Measurements from ENCODE around the gene FAM229A.

Gene FAM229A

DNA sequence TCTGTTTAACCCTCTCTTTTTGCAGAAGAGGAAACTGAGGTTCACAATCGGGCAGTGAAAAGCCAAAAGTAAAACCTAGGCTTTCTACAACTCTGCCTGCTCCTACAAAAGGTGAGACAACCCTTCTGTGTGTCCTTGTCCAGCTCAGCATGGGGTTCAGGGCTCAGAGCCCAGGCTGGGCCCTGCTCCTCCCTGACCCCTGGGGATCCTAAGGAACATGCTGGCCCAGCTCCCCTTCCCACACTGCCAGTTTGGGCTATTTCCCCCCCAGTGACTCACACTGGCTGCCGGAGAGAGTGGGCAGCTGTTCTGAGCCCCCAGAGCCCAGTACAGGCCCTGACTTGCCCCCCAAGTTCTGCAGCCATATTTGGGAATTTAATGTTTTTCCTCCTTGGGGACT, 8.9 kb downstream of the FAM229A start:
- no peak for DNase-seq (ENCODE audit: insufficient read length, low spot score)
- FAIRE-seq, result no peak
- TF ChIP-seq, protein P1, sequence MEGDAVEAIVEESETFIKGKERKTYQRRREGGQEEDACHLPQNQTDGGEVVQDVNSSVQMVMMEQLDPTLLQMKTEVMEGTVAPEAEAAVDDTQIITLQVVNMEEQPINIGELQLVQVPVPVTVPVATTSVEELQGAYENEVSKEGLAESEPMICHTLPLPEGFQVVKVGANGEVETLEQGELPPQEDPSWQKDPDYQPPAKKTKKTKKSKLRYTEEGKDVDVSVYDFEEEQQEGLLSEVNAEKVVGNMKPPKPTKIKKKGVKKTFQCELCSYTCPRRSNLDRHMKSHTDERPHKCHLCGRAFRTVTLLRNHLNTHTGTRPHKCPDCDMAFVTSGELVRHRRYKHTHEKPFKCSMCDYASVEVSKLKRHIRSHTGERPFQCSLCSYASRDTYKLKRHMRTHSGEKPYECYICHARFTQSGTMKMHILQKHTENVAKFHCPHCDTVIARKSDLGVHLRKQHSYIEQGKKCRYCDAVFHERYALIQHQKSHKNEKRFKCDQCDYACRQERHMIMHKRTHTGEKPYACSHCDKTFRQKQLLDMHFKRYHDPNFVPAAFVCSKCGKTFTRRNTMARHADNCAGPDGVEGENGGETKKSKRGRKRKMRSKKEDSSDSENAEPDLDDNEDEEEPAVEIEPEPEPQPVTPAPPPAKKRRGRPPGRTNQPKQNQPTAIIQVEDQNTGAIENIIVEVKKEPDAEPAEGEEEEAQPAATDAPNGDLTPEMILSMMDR (IDR thresholded peaks at IDR 0.05; ENCODE audit: insufficient read depth, missing control alignments), result no peak

DNA sequence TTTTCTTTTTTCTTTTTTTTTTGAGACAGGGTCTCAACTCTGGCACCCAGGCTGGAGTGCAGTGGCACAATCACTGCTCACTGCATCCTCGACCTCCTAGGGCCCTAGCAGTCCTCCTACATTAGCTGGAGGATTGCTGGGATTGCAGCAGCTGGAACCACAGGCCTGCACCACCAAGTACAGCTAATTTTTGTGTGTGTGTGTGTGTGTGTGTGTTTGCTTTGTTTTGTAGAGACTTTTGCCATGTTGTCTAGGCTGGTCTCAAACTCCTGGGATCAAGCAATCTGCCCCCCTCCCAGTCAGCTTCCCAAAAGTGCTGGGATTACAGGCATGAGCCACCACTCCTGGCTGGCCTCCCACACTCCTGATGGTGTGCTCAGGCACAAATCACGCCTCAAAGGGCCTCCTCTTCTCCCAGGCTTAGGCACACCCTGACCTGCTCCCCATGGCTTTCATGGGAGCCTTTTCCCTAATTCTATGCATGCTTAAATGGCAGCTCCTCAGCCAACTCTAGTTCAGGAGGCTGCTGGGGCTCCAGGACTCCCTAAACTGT, 9.4 kb downstream of the FAM229A start:
- TF ChIP-seq, protein P1 (IDR thresholded peaks at IDR 0.05; ENCODE audit: insufficient read depth, missing control alignments), result no peak
- FAIRE-seq (no peak), DNase-seq (ENCODE audit: insufficient read length, low spot score) (no peak)

DNA sequence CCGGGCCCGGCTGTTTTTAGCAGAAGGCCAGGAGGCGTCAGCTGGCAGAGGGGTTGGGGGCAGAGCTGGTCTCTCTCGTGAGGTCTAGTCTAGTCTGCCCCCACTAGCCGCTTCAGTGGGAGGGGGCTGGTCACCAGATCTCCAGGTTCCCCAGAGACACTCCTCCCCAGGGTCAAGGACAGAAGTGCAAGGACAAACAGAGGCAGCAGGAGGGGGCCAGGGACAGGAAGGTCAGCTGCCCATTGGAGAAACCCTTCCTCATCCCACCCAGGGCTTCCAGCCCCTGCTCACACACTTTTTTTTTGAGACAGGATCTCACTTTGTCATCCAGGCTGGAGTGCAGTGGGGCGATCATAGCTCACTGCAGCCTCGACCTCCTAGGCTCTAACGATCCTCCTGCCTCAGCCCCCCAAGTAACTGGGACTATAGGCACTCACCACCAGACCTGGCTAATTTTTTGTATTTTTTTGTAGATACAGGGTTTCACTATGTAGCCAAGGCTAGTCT, 10.0 kb downstream of the FAM229A start:
- DNase-seq (ENCODE audit: insufficient read length, low spot score) (no peak), FAIRE-seq (no peak)
- TF ChIP-seq, protein P1 (IDR thresholded peaks at IDR 0.05; ENCODE audit: insufficient read depth, missing control alignments), result no peak

DNA sequence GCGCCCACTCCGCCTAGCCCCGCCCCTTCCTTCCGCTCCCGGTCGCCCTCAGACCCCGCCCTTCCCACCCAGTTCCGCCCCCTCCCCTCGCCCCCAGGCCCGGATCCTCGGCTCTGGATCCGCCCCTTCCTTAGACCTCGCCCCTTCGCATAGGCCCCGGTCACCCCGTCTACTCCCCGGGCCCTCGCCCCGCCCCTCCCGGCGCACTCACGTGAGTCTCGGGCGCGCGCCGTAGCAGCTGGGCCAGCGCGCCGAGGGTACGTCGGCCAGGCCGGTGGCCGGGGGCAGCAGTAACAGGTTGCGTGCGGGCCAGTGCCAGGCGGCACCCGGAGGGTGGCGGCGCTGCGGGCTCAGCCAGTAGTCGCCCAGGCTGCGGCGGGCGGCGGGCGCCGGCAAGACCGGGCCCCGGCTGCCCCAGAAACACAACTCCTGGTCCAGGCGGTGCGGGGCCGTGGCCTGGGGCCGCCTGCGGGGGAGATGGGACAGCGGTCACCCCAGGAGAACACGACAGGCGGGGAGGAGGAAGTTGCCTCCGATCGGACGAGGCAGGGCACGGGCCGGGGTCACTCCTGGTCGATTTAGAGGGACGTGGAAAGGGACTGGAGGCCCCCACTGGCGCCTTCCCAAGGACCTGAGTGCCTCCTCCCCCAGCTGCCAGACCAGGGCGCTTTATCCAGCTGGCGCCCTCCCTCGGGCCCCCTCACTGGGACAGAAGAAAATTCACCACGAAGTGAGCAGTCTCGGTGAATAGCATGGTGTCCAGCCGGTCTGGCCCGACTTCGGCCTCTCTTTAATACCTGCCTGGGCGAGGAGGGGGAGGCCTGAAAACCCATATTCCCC, 10.7 kb downstream of the FAM229A start:
- FAIRE-seq, result no peak

DNA sequence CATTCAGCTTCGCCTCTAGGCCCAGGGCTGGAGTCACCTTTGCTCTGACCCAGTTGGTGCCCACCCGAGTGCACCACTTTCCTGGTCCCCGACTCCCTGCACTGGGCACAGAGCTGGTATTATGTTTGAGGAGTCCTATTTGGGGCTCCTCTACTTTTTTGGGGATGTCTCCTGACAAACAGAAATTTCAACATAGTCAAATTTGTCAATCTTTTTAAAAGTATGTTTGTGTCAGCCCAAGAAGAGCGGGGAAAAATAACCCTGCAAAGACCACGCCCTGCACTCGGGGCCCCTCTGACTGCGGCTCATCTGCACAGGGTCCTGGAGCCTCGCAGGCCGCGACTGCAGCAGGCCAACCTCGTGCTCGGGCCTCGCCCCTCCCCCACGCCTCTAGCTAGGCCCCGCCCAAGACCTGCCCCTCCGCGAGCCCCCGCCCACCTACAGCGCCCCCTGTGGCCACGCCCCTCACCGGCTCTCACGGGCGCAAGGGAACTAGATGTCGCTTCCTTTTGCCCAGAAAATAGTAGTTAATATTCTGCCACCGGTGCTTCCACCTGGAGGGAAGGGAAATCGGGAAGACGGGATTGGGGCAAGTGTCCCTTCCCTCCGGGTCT, 11.4 kb downstream of the FAM229A start:
- DNase-seq (ENCODE audit: insufficient read length, low spot score) (peak; percentile 65), FAIRE-seq (no peak)
- TF ChIP-seq, protein P1 (IDR thresholded peaks at IDR 0.05; ENCODE audit: insufficient read depth, missing control alignments), result peak; percentile 28

More for the DNA sequence above, 10.7 kb downstream of the FAM229A start:
- DNase-seq (ENCODE audit: insufficient read length, low spot score), result peak; percentile 87
- TF ChIP-seq, protein P1 (IDR thresholded peaks at IDR 0.05; ENCODE audit: insufficient read depth, missing control alignments), result no peak

DNA sequence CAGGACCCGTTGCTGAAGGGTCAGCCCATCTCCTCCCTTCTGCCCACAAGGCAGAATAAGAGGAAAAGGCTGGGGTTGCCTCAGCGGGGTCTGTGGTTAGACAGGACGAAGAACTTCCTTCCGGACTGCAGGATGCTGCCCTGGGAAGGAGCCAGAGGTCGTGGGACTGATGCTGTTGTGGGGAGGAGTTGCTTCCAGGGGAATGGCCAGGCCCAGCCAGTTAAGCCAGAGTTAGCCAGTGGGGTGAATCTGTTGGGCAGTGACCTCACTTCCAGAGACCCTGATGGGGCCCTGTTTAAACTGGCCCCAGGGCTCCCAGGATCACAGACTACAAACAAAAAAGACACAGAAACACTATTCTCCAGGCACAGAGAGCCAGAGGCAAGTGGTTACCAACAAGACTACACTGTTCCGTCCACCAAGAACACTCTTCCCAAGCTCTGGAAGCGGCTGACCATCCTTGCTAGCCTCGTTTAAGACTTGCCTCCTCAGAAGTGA, 13.0 kb downstream of the FAM229A start:
- FAIRE-seq (no peak), DNase-seq (ENCODE audit: insufficient read length, low spot score) (no peak)
- TF ChIP-seq, protein P1 (IDR thresholded peaks at IDR 0.05; ENCODE audit: insufficient read depth, missing control alignments), result no peak

Measured in D721Med (cell line).